ENCODE data around the gene UBXN6.

UBXN6 gene

DNA sequence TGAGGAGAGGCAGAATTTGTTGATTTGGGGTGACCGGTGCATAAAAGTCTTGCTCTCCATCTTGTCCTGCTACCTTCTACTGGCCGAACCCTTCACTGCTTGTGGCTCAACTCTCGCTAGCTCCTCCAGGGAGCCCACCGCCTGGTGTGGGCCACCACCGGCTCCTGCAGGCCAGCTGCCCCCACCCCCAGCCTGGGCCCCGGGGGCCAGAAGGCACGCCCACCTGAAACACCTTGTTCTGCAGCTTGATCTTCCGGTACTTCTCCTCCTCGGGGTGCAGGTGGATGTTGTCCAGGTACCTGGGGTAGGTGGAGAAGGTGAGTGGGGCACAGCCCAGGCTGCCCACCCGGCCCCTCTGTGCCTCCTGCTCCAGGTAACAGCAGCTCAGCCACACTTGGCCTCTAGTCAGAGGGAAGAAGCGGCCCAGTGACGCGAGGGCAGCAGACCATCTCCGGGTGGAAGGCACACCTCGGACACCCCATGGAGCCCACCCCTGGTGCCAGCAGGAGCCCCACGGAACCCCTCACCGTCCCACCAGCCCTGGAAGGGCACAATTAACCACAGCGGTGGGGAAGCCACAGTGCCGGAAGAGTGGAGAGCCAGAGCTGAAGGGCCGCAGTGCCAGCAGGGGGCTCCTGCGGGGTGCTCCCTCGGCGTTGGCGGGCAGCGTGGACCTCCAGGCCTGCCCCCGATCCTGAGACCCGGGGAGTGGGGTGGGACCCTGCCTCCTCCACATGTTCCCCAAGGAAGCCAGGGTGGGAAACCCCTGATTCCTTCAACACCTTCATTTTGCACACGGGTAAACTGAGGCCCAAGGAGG lies 10.1 kb downstream of the UBXN6 start:
- POLR2A ChIA-PET: no interaction called here
- CTCF ChIA-PET: interaction anchor here (0.7 to 1.2 kb wide), 2 partner anchors 11 to 181 kb away, joined by 3 read pairs; no protein-coding TSS in a partner anchor
- no peak for DNase-seq (ENCODE audit: extremely low spot score)
- TF ChIP-seq, protein P1, sequence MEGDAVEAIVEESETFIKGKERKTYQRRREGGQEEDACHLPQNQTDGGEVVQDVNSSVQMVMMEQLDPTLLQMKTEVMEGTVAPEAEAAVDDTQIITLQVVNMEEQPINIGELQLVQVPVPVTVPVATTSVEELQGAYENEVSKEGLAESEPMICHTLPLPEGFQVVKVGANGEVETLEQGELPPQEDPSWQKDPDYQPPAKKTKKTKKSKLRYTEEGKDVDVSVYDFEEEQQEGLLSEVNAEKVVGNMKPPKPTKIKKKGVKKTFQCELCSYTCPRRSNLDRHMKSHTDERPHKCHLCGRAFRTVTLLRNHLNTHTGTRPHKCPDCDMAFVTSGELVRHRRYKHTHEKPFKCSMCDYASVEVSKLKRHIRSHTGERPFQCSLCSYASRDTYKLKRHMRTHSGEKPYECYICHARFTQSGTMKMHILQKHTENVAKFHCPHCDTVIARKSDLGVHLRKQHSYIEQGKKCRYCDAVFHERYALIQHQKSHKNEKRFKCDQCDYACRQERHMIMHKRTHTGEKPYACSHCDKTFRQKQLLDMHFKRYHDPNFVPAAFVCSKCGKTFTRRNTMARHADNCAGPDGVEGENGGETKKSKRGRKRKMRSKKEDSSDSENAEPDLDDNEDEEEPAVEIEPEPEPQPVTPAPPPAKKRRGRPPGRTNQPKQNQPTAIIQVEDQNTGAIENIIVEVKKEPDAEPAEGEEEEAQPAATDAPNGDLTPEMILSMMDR (IDR thresholded peaks at IDR 0.05; ENCODE audit: control extremely low read depth, extremely low read depth, low read depth, missing control alignments): no peak

DNA sequence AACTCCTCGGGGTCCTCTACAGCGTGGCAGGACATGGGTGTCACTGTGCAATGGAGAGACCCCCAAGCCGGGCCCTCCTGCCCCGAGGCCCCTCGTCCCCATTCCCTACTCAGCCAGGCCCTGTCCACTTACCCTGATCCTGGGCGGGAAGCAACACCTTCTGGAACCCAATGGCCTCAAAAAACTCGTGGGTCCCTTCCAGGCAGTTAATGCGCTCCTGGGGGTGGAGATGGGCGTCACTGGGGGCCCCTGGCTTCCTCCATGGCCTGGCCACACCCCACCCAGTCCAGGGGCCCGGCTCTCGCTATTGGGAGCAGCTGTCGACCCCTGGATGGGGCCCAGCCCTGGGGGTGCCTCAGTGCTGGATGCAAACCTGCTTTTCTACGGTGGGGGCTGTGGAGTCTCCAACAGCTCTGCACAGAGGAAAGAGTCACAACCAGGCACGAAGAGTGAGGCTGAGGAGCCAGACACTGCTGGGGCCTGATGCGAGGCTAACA lies 10.8 kb downstream of the UBXN6 start:
- ChIA-PET POLR2A (no interaction called here), CTCF (interaction anchor here (0.7 to 1.2 kb wide), 2 partner anchors 10 to 180 kb away, joined by 3 read pairs; no protein-coding TSS in a partner anchor)
- DNase-seq (ENCODE audit: extremely low spot score): no peak
- TF ChIP-seq, protein P1 (IDR thresholded peaks at IDR 0.05; ENCODE audit: control extremely low read depth, extremely low read depth, low read depth, missing control alignments): no peak

DNA sequence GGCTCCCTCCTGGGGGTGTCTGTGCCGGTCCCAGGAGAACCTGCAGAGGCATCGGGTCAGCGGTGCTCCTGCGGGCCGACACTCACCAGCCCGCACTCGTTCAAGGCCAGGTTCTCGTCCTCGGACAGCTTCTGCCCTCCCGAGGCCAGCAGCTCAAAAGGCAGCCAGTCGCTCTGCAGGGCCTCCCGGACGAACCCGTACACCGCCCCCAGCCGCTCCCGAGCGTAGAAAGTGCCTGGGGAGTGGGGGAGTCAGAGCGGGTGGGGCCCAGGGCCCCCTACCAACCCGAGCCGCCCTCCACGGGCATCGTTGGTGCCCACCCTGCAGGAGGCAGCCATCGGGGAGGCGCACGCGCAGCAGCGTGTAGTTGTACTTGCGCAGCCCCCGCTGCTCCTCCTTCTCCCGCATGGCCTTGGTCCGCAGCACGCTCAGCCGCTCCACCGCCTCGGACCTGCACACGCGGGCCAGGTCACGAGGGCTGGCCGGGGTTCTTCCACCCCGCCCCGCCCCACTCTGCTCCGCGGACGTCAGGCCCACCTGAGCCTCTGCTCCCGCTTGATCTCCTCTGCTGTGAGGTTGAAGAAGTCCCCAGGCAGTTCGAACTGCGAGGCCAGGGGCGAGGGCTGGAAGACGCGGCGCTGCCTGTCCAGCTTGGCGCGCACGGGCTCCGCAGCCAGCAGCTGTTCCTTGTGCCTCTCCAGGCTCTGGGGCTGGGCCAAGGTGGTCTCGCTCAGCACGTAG lies 11.5 kb downstream of the UBXN6 start:
- POLR2A ChIA-PET: no interaction called here
- DNase-seq (ENCODE audit: extremely low spot score): no peak
- CTCF ChIA-PET: no interaction called here
- TF ChIP-seq, protein P1 (IDR thresholded peaks at IDR 0.05; ENCODE audit: control extremely low read depth, extremely low read depth, low read depth, missing control alignments): no peak

DNA sequence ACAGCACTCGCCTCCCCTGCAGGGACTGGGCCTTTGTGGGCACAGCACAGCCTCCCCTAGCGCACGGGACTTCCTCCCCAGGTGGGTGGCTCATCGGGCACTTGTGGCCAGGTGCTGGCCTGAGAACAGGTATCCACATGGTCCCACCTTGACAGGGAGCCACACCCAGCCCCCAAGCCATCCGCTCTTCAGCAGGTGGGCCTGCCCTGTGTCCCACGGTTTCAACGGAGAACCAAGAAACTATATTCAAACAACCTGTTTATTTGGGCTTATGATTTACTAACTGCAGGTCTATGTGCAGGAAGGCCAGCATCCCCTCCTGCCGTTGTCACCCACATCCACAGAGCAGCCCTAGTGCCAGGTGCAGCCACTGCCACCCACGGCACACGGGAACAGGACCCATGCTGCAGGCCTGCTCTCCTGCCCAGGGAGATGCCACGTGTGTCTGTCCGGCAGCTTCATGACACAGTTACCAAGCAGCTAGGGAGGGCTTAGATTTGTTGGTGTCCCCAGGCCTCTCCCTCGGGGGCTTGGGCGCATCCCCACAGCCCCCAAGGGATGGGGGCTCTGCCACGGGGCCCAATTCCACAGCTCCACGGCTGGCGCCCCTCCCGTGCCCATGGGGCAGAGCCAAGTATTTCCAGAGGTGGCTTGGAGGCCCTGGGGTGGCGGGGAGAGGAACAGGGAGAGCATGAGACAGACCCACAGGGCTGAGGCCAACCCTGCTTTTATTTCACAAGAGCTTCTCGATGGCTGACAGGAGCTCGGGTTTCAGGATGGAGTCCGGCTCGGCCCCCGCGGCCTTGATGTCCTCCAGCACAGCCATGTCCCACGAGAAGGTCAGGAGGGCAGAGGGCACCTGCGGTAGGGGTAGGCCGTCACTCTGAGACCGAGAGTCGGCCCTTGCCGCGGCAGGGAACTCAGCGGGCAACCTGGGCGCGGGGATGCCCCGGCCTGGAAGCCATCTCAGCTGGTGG lies 12.5 kb downstream of the UBXN6 start:
- ChIA-PET CTCF (interaction anchor here (1.6 to 2.2 kb wide), 2 partner anchors 45 to 92 kb away, joined by 5 to 8 read pairs; partner anchors contain the start of gene SH3GL1), POLR2A (no interaction called here)
- TF ChIP-seq, protein P1 (IDR thresholded peaks at IDR 0.05; ENCODE audit: control extremely low read depth, extremely low read depth, low read depth, missing control alignments): no peak
- no peak for DNase-seq (ENCODE audit: extremely low spot score)

DNA sequence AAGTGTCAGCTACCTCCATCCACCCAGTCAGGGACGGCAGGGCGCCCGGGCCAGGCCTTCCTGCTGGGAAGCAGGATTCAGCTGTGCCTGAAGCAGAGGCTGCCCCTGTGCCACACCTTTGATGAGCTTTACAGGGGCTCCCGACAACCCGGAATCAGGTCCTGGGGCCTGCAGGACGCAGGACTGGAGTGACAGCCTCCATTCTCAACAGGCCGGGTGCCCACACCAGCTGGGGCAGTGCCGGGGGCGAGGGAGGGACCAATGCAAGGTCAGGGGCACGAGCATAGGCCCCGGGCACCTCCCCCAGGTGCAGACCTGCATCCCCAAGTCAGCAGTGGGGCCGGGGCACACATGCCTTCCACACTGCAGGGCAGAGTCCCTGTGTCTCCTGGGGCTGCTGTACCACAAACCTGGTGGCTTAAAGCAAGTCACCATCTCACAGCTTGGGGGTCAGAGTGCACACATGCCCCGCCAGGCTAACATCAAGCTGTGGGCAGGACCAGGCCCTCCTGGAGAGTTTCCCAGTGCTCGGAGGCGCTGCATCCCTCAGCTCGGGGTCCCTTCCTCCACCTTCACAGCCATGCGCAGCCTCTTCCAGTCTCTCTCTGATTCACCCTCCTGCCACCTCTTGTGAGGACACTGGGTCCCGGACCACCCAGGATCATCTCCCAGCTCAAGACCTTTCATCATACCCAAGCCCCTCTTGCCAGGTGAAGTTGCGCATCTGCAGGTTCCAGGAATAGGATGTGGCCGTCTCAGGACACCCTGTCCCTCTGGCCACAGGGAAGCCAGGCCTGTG lies 13.4 kb downstream of the UBXN6 start:
- no peak for DNase-seq (ENCODE audit: extremely low spot score)
- POLR2A ChIA-PET: no interaction called here
- TF ChIP-seq, protein P1 (IDR thresholded peaks at IDR 0.05; ENCODE audit: control extremely low read depth, extremely low read depth, low read depth, missing control alignments): no peak
- CTCF ChIA-PET: interaction anchor here (1.2 to 2.2 kb wide), 3 partner anchors 10 to 91 kb away, joined by 4 to 8 read pairs (median 5); partner anchors contain the start of gene SH3GL1
